BLaER1 (cell line): Measurements from ENCODE around the gene GSX2.
"Not testable (repeated sequence)": the region's sequence is repeated elsewhere in the genome, so short reads cannot be mapped to it uniquely, and the experiment has no call there.

ENCODE experiments used
- H3K27ac ChIP-seq: shearing (Covaris generic); formaldehyde crosslinking; 2 replicates; pipeline ENCODE4 v1.8.1; 2022
- H3K27me3 ChIP-seq: shearing (Covaris generic); formaldehyde crosslinking; 2 replicates; pipeline ENCODE4 v1.8.1; 2022
- H3K36me3 ChIP-seq: shearing (Covaris generic); formaldehyde crosslinking; 2 replicates; pipeline ENCODE4 v1.8.1; 2022
- H3K4me1 ChIP-seq: shearing (Covaris generic); formaldehyde crosslinking; 2 replicates; pipeline ENCODE4 v1.8.1; 2022
- H3K4me2 ChIP-seq: shearing (Covaris generic); formaldehyde crosslinking; 2 replicates; pipeline ENCODE4 v1.8.1; 2022
- H3K4me3 ChIP-seq: shearing (Covaris generic); formaldehyde crosslinking; 2 replicates; pipeline ENCODE4 v1.8.1; 2022
- H3K9ac ChIP-seq: shearing (Covaris generic); formaldehyde crosslinking; 2 replicates; pipeline ENCODE4 v1.8.1; 2022
- H3K9me3 ChIP-seq: shearing (Covaris generic); formaldehyde crosslinking; 2 replicates; pipeline ENCODE4 v1.8.1; 2022
- H4K20me1 ChIP-seq: shearing (Covaris generic); formaldehyde crosslinking; 2 replicates; pipeline ENCODE4 v1.8.1; 2022
- Cebpa-rat ChIP-seq: shearing (Covaris generic); IDR thresholded peaks from 2 replicates; pipeline ENCODE4 v1.8.1; 2022

GSX2 gene

GRCh38 chr4:54100595-54101189, 729 bp downstream of the GSX2 start:
- Histone ChIP-seq H3K4me3 (peak overlapping the region; percentile 60), H4K20me1 (peaks cover 36% of the 10 kb centered on the region), H3K27ac (no peak overlapping the region), H3K27me3 (peaks cover 98% of the 10 kb centered on the region), H3K9me3 (peaks cover 28% of the 10 kb centered on the region), H3K36me3 (no peaks in the 10 kb centered on the region), H3K9ac (no peak overlapping the region), H3K4me2 (peak overlapping the region; percentile 90), H3K4me1 (peaks cover 22% of the 10 kb centered on the region)
- TF ChIP-seq Cebpa-rat = no peak

- Histone ChIP-seq H3K4me2 (peak overlapping the region; percentile 90; the same call in 1 of the 2 replicates), H3K27me3 (peaks cover 91% of the 10 kb centered on the region), H3K27ac (no peak overlapping the region), H3K4me1 (peaks cover 22% of the 10 kb centered on the region), H3K9ac (no peak overlapping the region), H3K36me3 (no peaks in the 10 kb centered on the region), H3K4me3 (0 out of 2 replicates have a peak overlapping the region, but pooled peaks have one; percentile 60), H3K9me3 (peaks cover 28% of the 10 kb centered on the region), H4K20me1 (peaks cover 36% of the 10 kb centered on the region)
- TF ChIP-seq Cebpa-rat = no peak
Measured at GRCh38 chr4:54101190-54102041, 1.5 kb downstream of the GSX2 start.

- Histone ChIP-seq H3K4me3 (no peak overlapping the region), H3K9me3 (peaks cover 28% of the 10 kb centered on the region), H3K4me1 (peaks cover 22% of the 10 kb centered on the region), H3K36me3 (no peaks in the 10 kb centered on the region), H4K20me1 (peaks cover 36% of the 10 kb centered on the region), H3K9ac (no peak overlapping the region), H3K4me2 (no peak overlapping the region), H3K27ac (no peak overlapping the region), H3K27me3 (peaks cover 79% of the 10 kb centered on the region)
- TF ChIP-seq Cebpa-rat = no peak
Measured at GRCh38 chr4:54102531-54103106, 2.7 kb downstream of the GSX2 start.

- H3K27me3 ChIP-seq = peaks cover 73% of the 10 kb centered on the region
Measured at GRCh38 chr4:54103190-54103574, 3.2 kb downstream of the GSX2 start.

GRCh38 chr4:54104907-54105306, 4.9 kb downstream of the GSX2 start:
- no peak overlapping the region for H3K4me3 ChIP-seq
- H3K9ac ChIP-seq = no peak overlapping the region
- no peak for TF ChIP-seq Cebpa-rat
- H3K27me3 ChIP-seq = peaks cover 56% of the 10 kb centered on the region
- H3K27ac ChIP-seq = no peak overlapping the region
- no peaks in the 10 kb centered on the region for H3K36me3 ChIP-seq
- peaks cover 28% of the 10 kb centered on the region for H3K9me3 ChIP-seq
- H3K4me2 ChIP-seq = no peak overlapping the region
- H4K20me1 ChIP-seq = peaks cover 21% of the 10 kb centered on the region
- H3K4me1 ChIP-seq = peaks cover 12% of the 10 kb centered on the region

More at GRCh38 chr4:54103190-54103574, 3.2 kb downstream of the GSX2 start:
- Histone ChIP-seq H3K36me3 (no peaks in the 10 kb centered on the region), H3K9ac (no peak overlapping the region), H3K4me2 (no peak overlapping the region), H4K20me1 (peaks cover 33% of the 10 kb centered on the region), H3K27ac (no peak overlapping the region), H3K4me3 (no peak overlapping the region), H3K9me3 (peaks cover 28% of the 10 kb centered on the region), H3K4me1 (peaks cover 22% of the 10 kb centered on the region)
- TF ChIP-seq Cebpa-rat = no peak

- Histone ChIP-seq H4K20me1 (no peaks in the 10 kb centered on the region), H3K27ac (no peak overlapping the region), H3K9ac (no peak overlapping the region), H3K27me3 (peaks cover 23% of the 10 kb centered on the region), H3K4me3 (no peak overlapping the region), H3K9me3 (peaks cover 12% of the 10 kb centered on the region), H3K36me3 (no peaks in the 10 kb centered on the region), H3K4me2 (no peak overlapping the region), H3K4me1 (no peaks in the 10 kb centered on the region)
- TF ChIP-seq Cebpa-rat = no peak
Measured at GRCh38 chr4:54107951-54108748, 8.2 kb downstream of the GSX2 start.

GRCh38 chr4:54109241-54110018, 9.5 kb downstream of the GSX2 start:
- H3K27ac ChIP-seq = no peak overlapping the region
- H3K27me3 ChIP-seq = peaks cover 10% of the 10 kb centered on the region
- no peak overlapping the region for H3K9ac ChIP-seq
- no peaks in the 10 kb centered on the region for H3K36me3 ChIP-seq
- H3K4me1 ChIP-seq = no peaks in the 10 kb centered on the region
- no peak for TF ChIP-seq Cebpa-rat
- H3K4me2 ChIP-seq = no peak overlapping the region
- H3K4me3 ChIP-seq = no peak overlapping the region
- no peaks in the 10 kb centered on the region for H4K20me1 ChIP-seq
- no peaks in the 10 kb centered on the region for H3K9me3 ChIP-seq

GRCh38 chr4:54110019-54110416, 10.1 kb downstream of the GSX2 start:
- Histone ChIP-seq H3K9me3 (no peaks in the 10 kb centered on the region), H3K27me3 (peaks cover 5% of the 10 kb centered on the region), H3K4me3 (no peak overlapping the region), H3K27ac (no peak overlapping the region), H3K4me1 (no peaks in the 10 kb centered on the region), H4K20me1 (no peaks in the 10 kb centered on the region), H3K36me3 (no peaks in the 10 kb centered on the region), H3K4me2 (no peak overlapping the region), H3K9ac (no peak overlapping the region)
- TF ChIP-seq Cebpa-rat = no peak

GRCh38 chr4:54113206-54113605, 13.2 kb downstream of the GSX2 start:
- H3K27ac ChIP-seq, H3K36me3 ChIP-seq, H3K4me1 ChIP-seq, H3K4me3 ChIP-seq, H3K9me3 ChIP-seq, H3K4me2 ChIP-seq, H4K20me1 ChIP-seq, H3K9ac ChIP-seq, H3K27me3 ChIP-seq: not testable (repeated sequence)

GRCh38 chr4:54116246-54116645, 16.3 kb downstream of the GSX2 start:
- H3K4me1 ChIP-seq, H3K9ac ChIP-seq, H4K20me1 ChIP-seq, H3K27me3 ChIP-seq, H3K27ac ChIP-seq, H3K9me3 ChIP-seq, H3K4me3 ChIP-seq, H3K4me2 ChIP-seq, H3K36me3 ChIP-seq: not testable (repeated sequence)
